Measurements from ENCODE around the gene ITM2B. TPM values are rescaled to one million over a fixed set of nuclear protein-coding genes. Genes with fewer than 3 reads are reported as not detected.

Gene ITM2B
- total and polyA plus RNA-seq, 2 experiments from 2014 or later = 139 to 318 TPM

GRCh38 chr13:48318821-48319511 is 86.0 kb downstream of the ITM2B start (continued):
- no peak for TF ChIP-seq CREB1 (CRISPR knock-in tag; IDR thresholded peaks at IDR 0.05; ENCODE audit: low read depth)
- no peak for TF ChIP-seq ZNF331 (CRISPR knock-in tag; IDR thresholded peaks at IDR 0.05; ENCODE audit: low read depth)
- TF ChIP-seq EZH2phosphoT487 (IDR thresholded peaks at IDR 0.05; ENCODE audit: unreplicated experiment) = no peak
- no peak for TF ChIP-seq REST (IDR thresholded peaks at IDR 0.05; ENCODE audit: unreplicated experiment)
- no peak for TF ChIP-seq JUNB (IDR thresholded peaks at IDR 0.05; ENCODE audit: unreplicated experiment)
- no peak for TF ChIP-seq ETS1 (IDR thresholded peaks at IDR 0.05)

Other genes with a start within 250 kb of the ITM2B start
- 62.3 and 84.2 TPM in 2 replicates for gene SUCLA2, start 231.9 kb upstream of the ITM2B start, total RNA-seq (2014; rRNA removed; shearing (Covaris generic))
- gene SUCLA2, start 231.9 kb upstream of the ITM2B start, polyA plus RNA-seq (2016; fragmentation: Nextera tagmentation; extraction: Ambion mirVana) = 49.3 and 56.0 TPM in 2 replicates
- 56.7 and 59.3 TPM in 2 replicates for gene NUDT15, start 195.5 kb upstream of the ITM2B start, total RNA-seq (2014; rRNA removed; shearing (Covaris generic))
- gene NUDT15, start 195.5 kb upstream of the ITM2B start, polyA plus RNA-seq (2016; fragmentation: Nextera tagmentation; extraction: Ambion mirVana) = 53.7 and 59.3 TPM in 2 replicates
- gene MED4, start 138.1 kb upstream of the ITM2B start, total RNA-seq (2014; rRNA removed; shearing (Covaris generic)) = 29.0 and 38.8 TPM in 2 replicates
- gene MED4, start 138.1 kb upstream of the ITM2B start, polyA plus RNA-seq (2016; fragmentation: Nextera tagmentation; extraction: Ambion mirVana) = 80.6 and 92.5 TPM in 2 replicates
- gene RB1, start 70.5 kb downstream of the ITM2B start, total RNA-seq (2014; rRNA removed; shearing (Covaris generic)) = 18.9 and 19.5 TPM in 2 replicates
- gene RB1, start 70.5 kb downstream of the ITM2B start, polyA plus RNA-seq (2016; fragmentation: Nextera tagmentation; extraction: Ambion mirVana) = 22.3 and 23.2 TPM in 2 replicates
- 1.4 and 2.6 TPM in 2 replicates for gene LPAR6, start 179.9 kb downstream of the ITM2B start, total RNA-seq (2014; rRNA removed; shearing (Covaris generic))
- gene LPAR6, start 179.9 kb downstream of the ITM2B start, polyA plus RNA-seq (2016; fragmentation: Nextera tagmentation; extraction: Ambion mirVana) = 1.9 and 2.1 TPM in 2 replicates

Data from GM23338 (cell line).